Caco-2 (cell line): ENCODE results near the gene KIRREL3. TPM values are rescaled to one million over a fixed set of nuclear protein-coding genes. Genes with fewer than 3 reads are reported as not detected.
A peak's percentile ranks its signal among the peaks of the same experiment; 100 is the strongest.

Experiments used
- BruUV-seq: library from RNA; stranded (reverse); fragments of 400-500 nt; replicated peaks from 2 replicates; lab custom pipeline; 2021; lab: Mats Ljungman, UMichigan
- CTCF ChIA-PET: fragments of 300-600 bp; sonication (Branson Sonifier 250); formaldehyde crosslinking; loops from one replicate; lab custom pipeline; 2022; ENCODE audit warnings: antibody characterized with exemption; lab: Charles Lee
- POLR2A ChIA-PET: fragments of 300-600 bp; sonication (Branson Sonifier 250); formaldehyde crosslinking; loops from one replicate; lab custom pipeline; 2022; ENCODE audit warnings: antibody characterized with exemption; lab: Charles Lee
- DNase-seq, 2 experiments: peaks; one replicate each; pipeline versions ENCODE4 v3.0.0 to v3.0.0-alpha.2; 2020 to 2022
- H3K27me3 ChIP-seq: replicated peaks from 2 replicates; pipeline ENCODE4 v1.6.0; 2011; ENCODE audit warnings: low read length; ENCODE audit not compliant: control insufficient read depth, insufficient read depth
- H3K36me3 ChIP-seq: 2 replicates; pipeline ENCODE4 v1.5.1; 2011; ENCODE audit warnings: low read length; ENCODE audit not compliant: control insufficient read depth, insufficient read depth
- H3K4me1 ChIP-seq: fragments of 250-450 bp; sonication (Bioruptor Pico); 2 replicates; pipeline ENCODE4 v1.5.1; 2020; ENCODE audit warnings: mild to moderate bottlenecking
- H3K4me3 ChIP-seq: 2 replicates; pipeline ENCODE4 v1.5.1; 2011; ENCODE audit warnings: low read depth, mild to moderate bottlenecking, control low read depth, low read length
- H3K9me3 ChIP-seq: fragments of 250-450 bp; sonication (Bioruptor Pico); 2 replicates; pipeline ENCODE4 v1.5.1; 2020; ENCODE audit warnings: mild to moderate bottlenecking, moderate library complexity
- H3K27ac Mint-ChIP-seq: one replicate; pipeline ENCODE4 v1.8.0; 2022; ENCODE audit warnings: mixed read lengths; ENCODE audit not compliant: unreplicated experiment
- H3K27me3 Mint-ChIP-seq: one replicate; pipeline ENCODE4 v1.8.0; 2022; ENCODE audit warnings: mixed read lengths; ENCODE audit not compliant: insufficient read depth, unreplicated experiment
- H3K36me3 Mint-ChIP-seq: one replicate; pipeline ENCODE4 v1.8.0; 2022; ENCODE audit warnings: mild to moderate bottlenecking, mixed read lengths; ENCODE audit not compliant: insufficient read depth, unreplicated experiment
- H3K4me1 Mint-ChIP-seq: one replicate; pipeline ENCODE4 v1.8.0; 2022; ENCODE audit warnings: low read depth, mixed read lengths; ENCODE audit not compliant: unreplicated experiment
- H3K4me3 Mint-ChIP-seq: one replicate; pipeline ENCODE4 v1.8.0; 2022; ENCODE audit warnings: mild to moderate bottlenecking, moderate library complexity, mixed read lengths; ENCODE audit not compliant: unreplicated experiment
- H3K9me3 Mint-ChIP-seq: one replicate; pipeline ENCODE4 v1.8.0; 2022; ENCODE audit warnings: mixed read lengths; ENCODE audit not compliant: unreplicated experiment
- CTCF ChIP-seq, 2 experiments: fragments of 200-600 bp in 1 of 2; IDR thresholded peaks; 1 replicate in 1 of 2; 2 replicates in 1 of 2; pipeline versions ENCODE4 v1.5.1 to v1.8.0; 2011 to 2022; ENCODE audit warnings: antibody characterized with exemption in 1 of 2, control low read depth in 1 of 2, inconsistent platforms in 1 of 2, low read depth in 1 of 2, low read length in 1 of 2, mild to moderate bottlenecking in 1 of 2, moderate library complexity in 1 of 2; ENCODE audit not compliant: insufficient read depth in 1 of 2, severe bottlenecking in 1 of 2, unreplicated experiment in 1 of 2
- intact Hi-C: fragments of 100-400 bp; cut with micrococcal nuclease; formaldehyde crosslinking; loops from one replicate; pipeline ENCODE4 v1.10.0; 2022; ENCODE audit not compliant: unreplicated experiment
- total RNA-seq: library from RNA; stranded (reverse); gene quantifications from 2 replicates; pipeline ENCODE4 v1.2.3, GENCODE V29; 2022

Gene KIRREL3
- total RNA-seq, 1 experiment from 2014 or later: not detected

- Mint-ChIP-seq H3K27me3 (peaks cover 29% of the 10 kb centered on the region), H3K36me3 (no peaks in the 10 kb centered on the region), H3K4me1 (no peaks in the 10 kb centered on the region), H3K27ac (no peak overlapping the region), H3K4me3 (no peak overlapping the region), H3K9me3 (no peaks in the 10 kb centered on the region)
- ChIA-PET CTCF (interaction anchor here (1.6 kb wide), 1 partner anchor 11 kb away, joined by 8 read pairs; no protein-coding TSS in a partner anchor), POLR2A (no interaction called here)
- intact Hi-C loops: no loop called here
- peak in 1 of 2 experiments; percentile 19 for DNase-seq
- H3K4me1 ChIP-seq: no peaks in the 10 kb centered on the region
- peaks cover 8% of the 10 kb centered on the region for H3K27me3 ChIP-seq
- TF ChIP-seq CTCF (IDR thresholded peaks at IDR 0.05; ENCODE audit: insufficient read depth in 1 of 2, low read depth in 1 of 2, low read length in 1 of 2, severe bottlenecking in 1 of 2, unreplicated experiment in 1 of 2): no peak
- BruUV-seq: no TSS peak
- no peaks in the 10 kb centered on the region for H3K36me3 ChIP-seq
- no peaks in the 10 kb centered on the region for H3K9me3 ChIP-seq
- no peak overlapping the region for H3K4me3 ChIP-seq
These were observed 405.0 kb downstream of the KIRREL3 start for GRCh38 chr11:126595560-126595959.

GRCh38 chr11:126594921-126595367 is 405.6 kb downstream of the KIRREL3 start:
- peaks cover 10% of the 10 kb centered on the region for H3K27me3 ChIP-seq
- no peaks in the 10 kb centered on the region for H3K9me3 ChIP-seq
- intact Hi-C loops: no loop called here
- peaks cover 26% of the 10 kb centered on the region for H3K27me3 Mint-ChIP-seq
- CTCF ChIA-PET: interaction anchor here (1.6 kb wide), 1 partner anchor 12 kb away, joined by 8 read pairs; no protein-coding TSS in a partner anchor
- no peaks in the 10 kb centered on the region for H3K36me3 ChIP-seq
- no peaks in the 10 kb centered on the region for H3K4me1 Mint-ChIP-seq
- no peaks in the 10 kb centered on the region for H3K36me3 Mint-ChIP-seq
- H3K4me1 ChIP-seq: no peaks in the 10 kb centered on the region
- TF ChIP-seq CTCF (IDR thresholded peaks at IDR 0.05; ENCODE audit: insufficient read depth in 1 of 2, low read depth in 1 of 2, low read length in 1 of 2, severe bottlenecking in 1 of 2, unreplicated experiment in 1 of 2): no peak
- no peak overlapping the region for H3K27ac Mint-ChIP-seq
- no peaks in the 10 kb centered on the region for H3K9me3 Mint-ChIP-seq
- no TSS peak for BruUV-seq
- H3K4me3 ChIP-seq: no peak overlapping the region
- no peak for DNase-seq
- POLR2A ChIA-PET: no interaction called here
- no peak overlapping the region for H3K4me3 Mint-ChIP-seq

- no TSS peak for BruUV-seq
- POLR2A ChIA-PET: no interaction called here
- Mint-ChIP-seq H3K4me1 (no peaks in the 10 kb centered on the region), H3K27me3 (peaks cover 27% of the 10 kb centered on the region), H3K4me3 (no peak overlapping the region), H3K36me3 (no peaks in the 10 kb centered on the region), H3K27ac (no peak overlapping the region), H3K9me3 (no peaks in the 10 kb centered on the region)
- no peaks in the 10 kb centered on the region for H3K36me3 ChIP-seq
- TF ChIP-seq CTCF (IDR thresholded peaks at IDR 0.05; ENCODE audit: insufficient read depth in 1 of 2, low read depth in 1 of 2, low read length in 1 of 2, severe bottlenecking in 1 of 2, unreplicated experiment in 1 of 2): no peak
- intact Hi-C loops: no loop called here
- no peak for DNase-seq
- H3K9me3 ChIP-seq: no peaks in the 10 kb centered on the region
- peaks cover 7% of the 10 kb centered on the region for H3K27me3 ChIP-seq
- no peaks in the 10 kb centered on the region for H3K4me1 ChIP-seq
- CTCF ChIA-PET: no interaction called here
- no peak overlapping the region for H3K4me3 ChIP-seq
These were observed 407.8 kb downstream of the KIRREL3 start for GRCh38 chr11:126592496-126593410.
